GM21515 (cell line): ENCODE results near the gene OR13C8.
"Not testable (repeated sequence)": the region's sequence is repeated elsewhere in the genome, so short reads cannot be mapped to it uniquely, and the experiment has no call there.

Source experiments
- ATAC-seq: cut with Tn5 transposase; IDR thresholded peaks from one replicate; pipeline ENCODE4 v1.9.1; 2021; ENCODE audit not compliant: unreplicated experiment

OR13C8 gene

GRCh38 chr9:104568868-104569267, at the start of gene OR13C8:
TSS of gene OR13C8 (plus strand) at chr9:104569168. CDS start at chr9:104569168, 0 bp downstream.
- ATAC-seq, result no peak

GRCh38 chr9:104520241-104520640, 48.7 kb upstream of the OR13C8 start:
- ATAC-seq, result not testable (repeated sequence)

- no peak for ATAC-seq
Observed at GRCh38 chr9:104527109-104527508, 41.9 kb upstream of the OR13C8 start, which contains the start of gene OR13C4. TSS of gene OR13C4 (minus strand) at chr9:104527209. CDS start at chr9:104527209, 0 bp downstream.

GRCh38 chr9:104536756-104537155, 32.2 kb upstream of the OR13C8 start, which contains the start of gene OR13C3:
TSS of gene OR13C3 (minus strand) at chr9:104536856. CDS start at chr9:104536723, 133 bp downstream.
- no peak for ATAC-seq

GRCh38 chr9:104539275-104539674, 29.7 kb upstream of the OR13C8 start:
- ATAC-seq, result no peak

GRCh38 chr9:104544644-104545043, 24.3 kb upstream of the OR13C8 start:
- no peak for ATAC-seq

- ATAC-seq, result no peak
Observed at GRCh38 chr9:104553261-104553660, 15.7 kb upstream of the OR13C8 start.

GRCh38 chr9:104555521-104555920, 13.4 kb upstream of the OR13C8 start:
- ATAC-seq, result no peak

- ATAC-seq, result no peak
Observed at GRCh38 chr9:104556830-104557634, 11.9 kb upstream of the OR13C8 start.

GRCh38 chr9:104564358-104564757, 4.6 kb upstream of the OR13C8 start:
- no peak for ATAC-seq

GRCh38 chr9:104572612-104573011, 3.6 kb downstream of the OR13C8 start:
- ATAC-seq, result no peak

GRCh38 chr9:104575456-104575855, 6.5 kb downstream of the OR13C8 start:
- ATAC-seq, result no peak

GRCh38 chr9:104577263-104577662, 8.3 kb downstream of the OR13C8 start:
- ATAC-seq, result no peak

GRCh38 chr9:104580562-104580961, 11.6 kb downstream of the OR13C8 start:
- ATAC-seq, result no peak

GRCh38 chr9:104586496-104587180, 17.7 kb downstream of the OR13C8 start:
- no peak for ATAC-seq

- ATAC-seq, result no peak
Observed at GRCh38 chr9:104589626-104590025, 20.7 kb downstream of the OR13C8 start.

GRCh38 chr9:104598749-104599148, 29.8 kb downstream of the OR13C8 start:
- ATAC-seq, result not testable (repeated sequence)

- ATAC-seq, result not testable (repeated sequence)
Observed at GRCh38 chr9:104599313-104599712, 30.3 kb downstream of the OR13C8 start, which contains the start of gene OR13C5. TSS of gene OR13C5 (minus strand) at chr9:104599413. CDS start at chr9:104599413, 0 bp downstream.

- ATAC-seq, result no peak
Observed at GRCh38 chr9:104604801-104605200, 35.8 kb downstream of the OR13C8 start.

GRCh38 chr9:104605527-104605926, 36.6 kb downstream of the OR13C8 start, which contains the start of gene OR13C2:
TSS of gene OR13C2 (minus strand) at chr9:104605627. CDS start at chr9:104605627, 0 bp downstream.
- not testable (repeated sequence) for ATAC-seq

GRCh38 chr9:104606152-104606551, 37.2 kb downstream of the OR13C8 start:
- no peak for ATAC-seq

GRCh38 chr9:104608336-104608735, 39.4 kb downstream of the OR13C8 start:
- no peak for ATAC-seq
